Measurements from ENCODE around the gene COL17A1.
A peak's percentile ranks its signal among the peaks of the same experiment; 100 is the strongest.

Gene COL17A1

GRCh38 chr10:104084482-104085142, 1.1 kb downstream of the COL17A1 start:
- Histone ChIP-seq H3K9me3 (ENCODE audit: control extremely low read depth in 1 of 5, control insufficient read depth in 4 of 5, insufficient read depth in 2 of 5, low read depth in 1 of 5, low read length in 4 of 5) (no peaks in the 10 kb centered on the region), H3K27ac (ENCODE audit: insufficient read depth in 1 of 2, low read depth in 1 of 2, low read length in 2 of 2, poor library complexity in 1 of 2, severe bottlenecking in 2 of 2) (no peak overlapping the region), H3K27me3 (replicated peaks in 2 of 5; ENCODE audit: control insufficient read depth in 4 of 5, insufficient read depth in 5 of 5, low read length in 4 of 5) (no peaks in the 10 kb centered on the region), H3K4me3 (ENCODE audit: control insufficient read depth in 1 of 7, extremely low read depth in 1 of 7, insufficient read depth in 4 of 7, low read depth in 2 of 7, low read length in 6 of 7) (no peak overlapping the region), H3K36me3 (ENCODE audit: control insufficient read depth in 4 of 4, insufficient read depth in 4 of 4, low read length in 3 of 4) (no peaks in the 10 kb centered on the region), H3K4me1 (ENCODE audit: control extremely low read depth in 1 of 4, control insufficient read depth in 4 of 4, insufficient read depth in 4 of 4, low read length in 3 of 4) (no peaks in the 10 kb centered on the region)
- no peak for DNase-seq
- WGBS (ENCODE audit: insufficient coverage): 100% methylated on average over 2 of the region's 5 CpGs
- ChIA-PET POLR2A (interaction anchor here (0.8 kb wide), 1 partner anchor 16 kb away, joined by 3 read pairs; no protein-coding TSS in a partner anchor), CTCF (interaction anchor here (0.6 to 1.6 kb wide), 3 partner anchors 128 to 199 kb away, joined by 5 read pairs; no protein-coding TSS in a partner anchor)

GRCh38 chr10:104081998-104082397, 3.7 kb downstream of the COL17A1 start:
- Histone ChIP-seq H3K27ac (ENCODE audit: insufficient read depth in 1 of 2, low read depth in 1 of 2, low read length in 2 of 2, poor library complexity in 1 of 2, severe bottlenecking in 2 of 2) (no peak overlapping the region), H3K36me3 (ENCODE audit: control insufficient read depth in 4 of 4, insufficient read depth in 4 of 4, low read length in 3 of 4) (no peaks in the 10 kb centered on the region), H3K4me1 (ENCODE audit: control extremely low read depth in 1 of 4, control insufficient read depth in 4 of 4, insufficient read depth in 4 of 4, low read length in 3 of 4) (no peaks in the 10 kb centered on the region), H3K9me3 (ENCODE audit: control extremely low read depth in 1 of 5, control insufficient read depth in 4 of 5, insufficient read depth in 2 of 5, low read depth in 1 of 5, low read length in 4 of 5) (no peaks in the 10 kb centered on the region), H3K27me3 (replicated peaks in 2 of 5; ENCODE audit: control insufficient read depth in 4 of 5, insufficient read depth in 5 of 5, low read length in 4 of 5) (no peaks in the 10 kb centered on the region), H3K4me3 (ENCODE audit: control insufficient read depth in 1 of 7, extremely low read depth in 1 of 7, insufficient read depth in 4 of 7, low read depth in 2 of 7, low read length in 6 of 7) (no peak overlapping the region)
- DNase-seq: no peak
- POLR2A ChIA-PET: no interaction called here
- WGBS (ENCODE audit: insufficient coverage): 94% methylated on average over 5 of the region's 5 CpGs
- CTCF ChIA-PET: interaction anchor here (0.7 to 2.6 kb wide), 8 partner anchors 10 to 207 kb away, joined by 3 to 8 read pairs (median 4); no protein-coding TSS in a partner anchor

- H3K4me1 ChIP-seq (ENCODE audit: control extremely low read depth in 1 of 4, control insufficient read depth in 4 of 4, insufficient read depth in 4 of 4, low read length in 3 of 4): no peaks in the 10 kb centered on the region
- ChIA-PET POLR2A (no interaction called here), CTCF (interaction anchor here (1.0 to 1.7 kb wide), 4 partner anchors 33 to 125 kb away, joined by 3 to 4 read pairs (median 4); partner anchors contain the start of gene SFR1)
- peak; percentile 50 to 61 (median 60) for DNase-seq
- H3K9me3 ChIP-seq (ENCODE audit: control extremely low read depth in 1 of 5, control insufficient read depth in 4 of 5, insufficient read depth in 2 of 5, low read depth in 1 of 5, low read length in 4 of 5): no peaks in the 10 kb centered on the region
- no CpG with 5 or more reads among the region's 1 CpG for WGBS (ENCODE audit: insufficient coverage)
- no peaks in the 10 kb centered on the region for H3K27me3 ChIP-seq (replicated peaks in 2 of 5; ENCODE audit: control insufficient read depth in 4 of 5, insufficient read depth in 5 of 5, low read length in 4 of 5)
- no peaks in the 10 kb centered on the region for H3K36me3 ChIP-seq (ENCODE audit: control insufficient read depth in 4 of 4, insufficient read depth in 4 of 4, low read length in 3 of 4)
- no peak overlapping the region for H3K4me3 ChIP-seq (ENCODE audit: control insufficient read depth in 1 of 7, extremely low read depth in 1 of 7, insufficient read depth in 4 of 7, low read depth in 2 of 7, low read length in 6 of 7)
- H3K27ac ChIP-seq (ENCODE audit: insufficient read depth in 1 of 2, low read depth in 1 of 2, low read length in 2 of 2, poor library complexity in 1 of 2, severe bottlenecking in 2 of 2): no peak overlapping the region
Observed at GRCh38 chr10:104080762-104081161, 4.9 kb downstream of the COL17A1 start.

DNA sequence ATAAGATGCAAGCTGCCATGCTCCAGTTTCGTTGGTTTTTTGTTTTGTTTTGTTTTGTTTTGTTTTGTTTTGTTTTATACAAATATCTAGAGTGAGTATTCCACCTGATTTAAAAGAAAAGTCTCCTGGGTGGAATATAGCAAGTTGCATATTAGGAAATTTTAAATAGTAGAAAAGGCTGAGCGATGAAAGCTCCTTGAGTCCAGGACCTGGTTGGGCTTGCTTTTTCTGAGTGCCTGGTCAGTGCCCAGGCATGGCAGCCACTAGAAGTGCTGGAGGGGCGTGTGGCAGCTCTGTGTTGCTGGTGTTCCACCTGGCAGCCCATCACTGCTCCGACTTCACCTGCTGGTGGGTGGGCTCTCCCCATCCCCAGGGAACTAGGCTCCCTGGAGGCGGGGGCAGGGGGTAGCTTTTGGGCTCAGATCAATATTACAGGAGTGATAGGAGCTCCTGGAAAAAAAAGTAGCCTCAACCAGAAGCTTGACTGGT, 8.0 kb downstream of the COL17A1 start:
- Histone ChIP-seq H3K4me1 (ENCODE audit: control extremely low read depth in 1 of 4, control insufficient read depth in 4 of 4, insufficient read depth in 4 of 4, low read length in 3 of 4) (no peaks in the 10 kb centered on the region), H3K4me3 (ENCODE audit: control insufficient read depth in 1 of 7, extremely low read depth in 1 of 7, insufficient read depth in 4 of 7, low read depth in 2 of 7, low read length in 6 of 7) (no peak overlapping the region), H3K27ac (ENCODE audit: insufficient read depth in 1 of 2, low read depth in 1 of 2, low read length in 2 of 2, poor library complexity in 1 of 2, severe bottlenecking in 2 of 2) (no peak overlapping the region), H3K27me3 (replicated peaks in 2 of 5; ENCODE audit: control insufficient read depth in 4 of 5, insufficient read depth in 5 of 5, low read length in 4 of 5) (peaks cover 0 to 4% (median 0%) of the 10 kb centered on the region in 5 experiments), H3K36me3 (ENCODE audit: control insufficient read depth in 4 of 4, insufficient read depth in 4 of 4, low read length in 3 of 4) (no peaks in the 10 kb centered on the region), H3K9me3 (ENCODE audit: control extremely low read depth in 1 of 5, control insufficient read depth in 4 of 5, insufficient read depth in 2 of 5, low read depth in 1 of 5, low read length in 4 of 5) (no peaks in the 10 kb centered on the region)
- CTCF ChIA-PET: interaction anchor here (0.9 to 1.5 kb wide), 5 partner anchors 11 to 190 kb away, joined by 3 to 4 read pairs (median 3); partner anchors contain the start of gene SFR1
- no peak for DNase-seq
- WGBS (ENCODE audit: insufficient coverage): 100% methylated on average over 3 of the region's 5 CpGs
- POLR2A ChIA-PET: no interaction called here

- WGBS (ENCODE audit: insufficient coverage): 97% methylated on average over 3 of the region's 3 CpGs
- ChIA-PET POLR2A (no interaction called here), CTCF (interaction anchor here (1.3 to 1.5 kb wide), 2 partner anchors 47 to 189 kb away, joined by 3 to 4 read pairs; no protein-coding TSS in a partner anchor)
- no peak overlapping the region for H3K4me3 ChIP-seq (ENCODE audit: control insufficient read depth in 1 of 7, extremely low read depth in 1 of 7, insufficient read depth in 4 of 7, low read depth in 2 of 7, low read length in 6 of 7)
- H3K9me3 ChIP-seq (ENCODE audit: control extremely low read depth in 1 of 5, control insufficient read depth in 4 of 5, insufficient read depth in 2 of 5, low read depth in 1 of 5, low read length in 4 of 5): no peaks in the 10 kb centered on the region
- no peak for DNase-seq
- H3K36me3 ChIP-seq (ENCODE audit: control insufficient read depth in 4 of 4, insufficient read depth in 4 of 4, low read length in 3 of 4): no peaks in the 10 kb centered on the region
- H3K27me3 ChIP-seq (replicated peaks in 2 of 5; ENCODE audit: control insufficient read depth in 4 of 5, insufficient read depth in 5 of 5, low read length in 4 of 5): peaks cover 0 to 4% (median 0%) of the 10 kb centered on the region in 5 experiments
- H3K4me1 ChIP-seq (ENCODE audit: control extremely low read depth in 1 of 4, control insufficient read depth in 4 of 4, insufficient read depth in 4 of 4, low read length in 3 of 4): no peaks in the 10 kb centered on the region
- H3K27ac ChIP-seq (ENCODE audit: insufficient read depth in 1 of 2, low read depth in 1 of 2, low read length in 2 of 2, poor library complexity in 1 of 2, severe bottlenecking in 2 of 2): no peak overlapping the region
Observed at GRCh38 chr10:104077247-104077646, 8.4 kb downstream of the COL17A1 start.

GRCh38 chr10:104076743-104077160, 8.9 kb downstream of the COL17A1 start:
- ChIA-PET CTCF (interaction anchor here (0.6 kb wide), 1 partner anchor 180 kb away, joined by 3 read pairs; no protein-coding TSS in a partner anchor), POLR2A (no interaction called here)
- 67% methylated on average over 1 of the region's 3 CpGs for WGBS (ENCODE audit: insufficient coverage)
- Histone ChIP-seq H3K27me3 (replicated peaks in 2 of 5; ENCODE audit: control insufficient read depth in 4 of 5, insufficient read depth in 5 of 5, low read length in 4 of 5) (peaks cover 0 to 4% (median 0%) of the 10 kb centered on the region in 5 experiments), H3K4me3 (ENCODE audit: control insufficient read depth in 1 of 7, extremely low read depth in 1 of 7, insufficient read depth in 4 of 7, low read depth in 2 of 7, low read length in 6 of 7) (no peak overlapping the region), H3K27ac (ENCODE audit: insufficient read depth in 1 of 2, low read depth in 1 of 2, low read length in 2 of 2, poor library complexity in 1 of 2, severe bottlenecking in 2 of 2) (no peak overlapping the region), H3K9me3 (ENCODE audit: control extremely low read depth in 1 of 5, control insufficient read depth in 4 of 5, insufficient read depth in 2 of 5, low read depth in 1 of 5, low read length in 4 of 5) (no peaks in the 10 kb centered on the region), H3K36me3 (ENCODE audit: control insufficient read depth in 4 of 4, insufficient read depth in 4 of 4, low read length in 3 of 4) (no peaks in the 10 kb centered on the region), H3K4me1 (ENCODE audit: control extremely low read depth in 1 of 4, control insufficient read depth in 4 of 4, insufficient read depth in 4 of 4, low read length in 3 of 4) (no peaks in the 10 kb centered on the region)
- no peak for DNase-seq

- ChIA-PET POLR2A (no interaction called here), CTCF (no interaction called here)
- Histone ChIP-seq H3K4me3 (ENCODE audit: control insufficient read depth in 1 of 7, extremely low read depth in 1 of 7, insufficient read depth in 4 of 7, low read depth in 2 of 7, low read length in 6 of 7) (no peak overlapping the region), H3K27ac (ENCODE audit: insufficient read depth in 1 of 2, low read depth in 1 of 2, low read length in 2 of 2, poor library complexity in 1 of 2, severe bottlenecking in 2 of 2) (no peak overlapping the region), H3K4me1 (ENCODE audit: control extremely low read depth in 1 of 4, control insufficient read depth in 4 of 4, insufficient read depth in 4 of 4, low read length in 3 of 4) (no peaks in the 10 kb centered on the region), H3K9me3 (ENCODE audit: control extremely low read depth in 1 of 5, control insufficient read depth in 4 of 5, insufficient read depth in 2 of 5, low read depth in 1 of 5, low read length in 4 of 5) (no peaks in the 10 kb centered on the region), H3K27me3 (replicated peaks in 2 of 5; ENCODE audit: control insufficient read depth in 4 of 5, insufficient read depth in 5 of 5, low read length in 4 of 5) (peaks cover 0 to 4% (median 0%) of the 10 kb centered on the region in 5 experiments), H3K36me3 (ENCODE audit: control insufficient read depth in 4 of 4, insufficient read depth in 4 of 4, low read length in 3 of 4) (no peaks in the 10 kb centered on the region)
- WGBS (ENCODE audit: insufficient coverage): 88% methylated on average over 6 of the region's 6 CpGs
- no peak for DNase-seq
Observed at GRCh38 chr10:104074505-104074904, 11.2 kb downstream of the COL17A1 start.

All from common myeloid progenitor, CD34-positive (primary cell).